PC-3 (cell line): ENCODE measurements around the gene ARHGAP18. TPM values are rescaled to one million over a fixed set of nuclear protein-coding genes. Genes with fewer than 3 reads are reported as not detected.
A peak's percentile ranks its signal among the peaks of the same experiment; 100 is the strongest.

Source experiments
- ATAC-seq: fragments of 200-7000 bp; cut with Tn5 transposase; 2 replicates; pipeline ENCODE4 v1.9.1; 2020; ENCODE audit warnings: mild to moderate bottlenecking, moderate library complexity
- BruUV-seq: library from RNA; stranded (reverse); fragments of 400-500 nt; replicated peaks from 2 replicates; lab custom pipeline; 2021; lab: Mats Ljungman, UMichigan
- CTCF ChIA-PET: fragments of 300-600 bp; sonication (Branson Sonifier 250); formaldehyde crosslinking; loops from one replicate; lab custom pipeline; 2022; ENCODE audit warnings: antibody characterized with exemption; lab: Charles Lee
- POLR2A ChIA-PET: fragments of 300-600 bp; sonication (Branson Sonifier 250); formaldehyde crosslinking; loops from one replicate; lab custom pipeline; 2022; ENCODE audit warnings: antibody characterized with exemption; ENCODE audit not compliant: unreplicated experiment; lab: Charles Lee
- DNase-seq: peaks from one replicate; pipeline ENCODE4 v3.0.0-alpha.2; 2015
- H2AFZ ChIP-seq: fragments of 300-600 bp; sonication (generic); 2 replicates; pipeline ENCODE4 v1.6.0; 2016; ENCODE audit warnings: antibody characterized with exemption, low read length
- H3F3A ChIP-seq: fragments of 300-600 bp; sonication (generic); one replicate; pipeline ENCODE4 v1.6.0; 2017; ENCODE audit warnings: antibody characterized with exemption, low read length, control low read depth, mild to moderate bottlenecking; ENCODE audit not compliant: unreplicated experiment
- H3K27ac ChIP-seq: fragments of 300-600 bp; sonication (generic); 2 replicates; pipeline ENCODE4 v1.5.1; 2016; ENCODE audit warnings: mild to moderate bottlenecking, low read length
- H3K27me3 ChIP-seq: fragments of 300-600 bp; sonication (generic); 2 replicates; pipeline ENCODE4 v1.6.1; 2016; ENCODE audit warnings: low read length, mixed read lengths
- H3K36me3 ChIP-seq: fragments of 300-600 bp; sonication (generic); 2 replicates; pipeline ENCODE4 v1.6.1; 2016; ENCODE audit warnings: low read depth, mixed run types, low read length, mixed read lengths
- H3K4me1 ChIP-seq: fragments of 300-600 bp; sonication (generic); 2 replicates; pipeline ENCODE4 v1.5.1; 2016; ENCODE audit warnings: low read length; ENCODE audit not compliant: insufficient read depth
- H3K4me2 ChIP-seq: fragments of 300-600 bp; sonication (generic); 2 replicates; pipeline ENCODE4 v1.6.0; 2016; ENCODE audit warnings: low read length
- H3K4me3 ChIP-seq: fragments of 300-600 bp; sonication (generic); 2 replicates; pipeline ENCODE4 v1.5.1; 2016; ENCODE audit warnings: mild to moderate bottlenecking, low read length, mixed read lengths
- H3K79me2 ChIP-seq: fragments of 300-600 bp; sonication (generic); 2 replicates; pipeline ENCODE4 v1.6.1; 2017; ENCODE audit warnings: low read length, mixed read lengths
- H3K9ac ChIP-seq: fragments of 300-600 bp; sonication (generic); 2 replicates; pipeline ENCODE4 v1.6.0; 2016; ENCODE audit warnings: mild to moderate bottlenecking, low read length
- H3K9me2 ChIP-seq: fragments of 300-600 bp; sonication (generic); replicated peaks from 2 replicates; pipeline ENCODE4 v1.6.1; 2016; ENCODE audit warnings: mixed run types, low read length, mixed read lengths
- H3K9me3 ChIP-seq: fragments of 300-600 bp; sonication (generic); 2 replicates; pipeline ENCODE4 v1.6.1; 2016; ENCODE audit warnings: low read length, mixed read lengths
- H4K20me1 ChIP-seq: fragments of 300-600 bp; sonication (generic); 2 replicates; pipeline ENCODE4 v1.6.1; 2016; ENCODE audit warnings: low read length, mixed read lengths
- CTCF ChIP-seq: fragments of 300-600 bp; sonication (generic); conservative IDR thresholded peaks from 2 replicates; pipeline ENCODE4 v1.5.1; 2017; ENCODE audit warnings: antibody characterized with exemption, low read depth, mild to moderate bottlenecking, low read length
- EZH2 ChIP-seq: fragments of 300-600 bp; sonication (generic); IDR thresholded peaks from one replicate; pipeline ENCODE4 v1.6.1; 2017; ENCODE audit warnings: antibody characterized with exemption, mild to moderate bottlenecking, low read length; ENCODE audit not compliant: unreplicated experiment
- EZH2phosphoT487 ChIP-seq: fragments of 300-600 bp; sonication (generic); IDR thresholded peaks from 2 replicates; pipeline ENCODE4 v1.6.1; 2018; ENCODE audit warnings: mild to moderate bottlenecking, antibody characterized with exemption, low read length, borderline replicate concordance
- intact Hi-C: fragments of 100-400 bp; cut with micrococcal nuclease; formaldehyde crosslinking; loops from 2 replicates; pipeline ENCODE4 v1.9.0; 2023
- total RNA-seq: library from RNA; depleted of rRNA; stranded (reverse); fragments of >200 nt; gene quantifications from 2 replicates; pipeline ENCODE4 v1.2.3, GENCODE V29; 2014

ARHGAP18 gene
- total RNA-seq, 1 experiment from 2014 or later: 5.9 TPM

DNA sequence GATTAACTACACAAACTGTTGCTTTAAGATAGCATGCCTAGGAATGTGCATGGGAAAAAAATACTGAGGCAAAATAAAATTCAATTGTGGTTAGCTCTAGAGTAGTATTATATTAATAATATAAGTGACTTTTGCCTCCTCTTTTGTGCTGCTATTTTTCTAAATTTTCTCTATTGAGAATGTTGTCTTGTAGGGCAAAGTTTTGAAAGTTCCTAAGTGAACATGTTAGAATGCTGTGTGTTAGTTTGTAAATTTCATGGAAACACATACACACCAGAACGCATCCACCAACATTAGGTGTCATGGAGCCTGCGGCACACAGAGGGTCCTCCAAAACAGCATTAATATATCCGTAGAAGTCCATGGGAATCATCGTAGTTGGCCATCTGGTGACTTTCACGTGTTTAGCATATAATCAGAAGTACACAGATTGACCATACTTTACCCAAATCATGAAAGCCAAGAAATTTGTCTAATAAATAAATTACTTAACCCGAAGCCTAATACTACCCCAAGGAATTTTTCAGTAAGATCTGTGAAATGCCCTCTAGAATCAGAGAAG is 25.6 kb downstream of the ARHGAP18 start:
- intact Hi-C loops: no loop called here
- no peak overlapping the region for H3K9ac ChIP-seq
- DNase-seq (no peak), ATAC-seq (no peak)
- peaks cover 18% of the 10 kb centered on the region for H3K4me1 ChIP-seq
- H3K4me2 ChIP-seq: peak overlapping the region; percentile 84
- no peaks in the 10 kb centered on the region for H3K36me3 ChIP-seq
- H3K9me2 ChIP-seq: no peaks in the 10 kb centered on the region
- ChIA-PET POLR2A (interaction anchor here (0.6 kb wide), 1 partner anchor 52 kb away, joined by 4 read pairs; no protein-coding TSS in a partner anchor), CTCF (interaction anchor here (0.7 kb wide), 1 partner anchor 206 kb away, joined by 3 read pairs; no protein-coding TSS in a partner anchor)
- TF ChIP-seq CTCF (no peak), EZH2phosphoT487 (no peak), EZH2 (no peak)
- no peaks in the 10 kb centered on the region for H3F3A ChIP-seq
- H2AFZ ChIP-seq: no peak overlapping the region
- H3K27me3 ChIP-seq: no peaks in the 10 kb centered on the region
- H3K9me3 ChIP-seq: no peaks in the 10 kb centered on the region
- peak overlapping the region; percentile 80 for H3K27ac ChIP-seq
- H3K79me2 ChIP-seq: 0 out of 2 replicates have a peak, but pooled peaks cover 4% of the 10 kb centered on the region
- no peaks in the 10 kb centered on the region for H4K20me1 ChIP-seq
- no peak overlapping the region; the same call in 1 of the 2 replicates for H3K4me3 ChIP-seq
- BruUV-seq: no TSS peak

- H3K4me3 ChIP-seq: peak overlapping the region; percentile 48
- no peaks in the 10 kb centered on the region for H4K20me1 ChIP-seq
- no peaks in the 10 kb centered on the region for H3K27me3 ChIP-seq
- no peaks in the 10 kb centered on the region for H3K9me2 ChIP-seq
- TF ChIP-seq EZH2: no peak
- no peak for TF ChIP-seq EZH2phosphoT487
- no peak for TF ChIP-seq CTCF
- peak overlapping the region; percentile 84 for H3K4me2 ChIP-seq
- intact Hi-C loops: no loop called here
- peaks cover 22% of the 10 kb centered on the region for H3K4me1 ChIP-seq
- no peaks in the 10 kb centered on the region for H3F3A ChIP-seq
- H3K9me3 ChIP-seq: no peaks in the 10 kb centered on the region
- ChIA-PET CTCF (interaction anchor here (0.7 kb wide), 1 partner anchor 207 kb away, joined by 3 read pairs; no protein-coding TSS in a partner anchor), POLR2A (interaction anchor here (0.6 kb wide), 2 partner anchors 52 to 587 kb away, joined by 4 to 6 read pairs; no protein-coding TSS in a partner anchor)
- H2AFZ ChIP-seq: peak overlapping the region; percentile 71
- no TSS peak for BruUV-seq
- peak; percentile 88 for DNase-seq
- ATAC-seq: peak; percentile 99
- H3K9ac ChIP-seq: peak overlapping the region; percentile 17
- H3K79me2 ChIP-seq: 0 out of 2 replicates have a peak, but pooled peaks cover 4% of the 10 kb centered on the region
- no peaks in the 10 kb centered on the region for H3K36me3 ChIP-seq
- H3K27ac ChIP-seq: peak overlapping the region; percentile 80
Measured at GRCh38 chr6:129683601-129684322, 26.2 kb downstream of the ARHGAP18 start.

DNA sequence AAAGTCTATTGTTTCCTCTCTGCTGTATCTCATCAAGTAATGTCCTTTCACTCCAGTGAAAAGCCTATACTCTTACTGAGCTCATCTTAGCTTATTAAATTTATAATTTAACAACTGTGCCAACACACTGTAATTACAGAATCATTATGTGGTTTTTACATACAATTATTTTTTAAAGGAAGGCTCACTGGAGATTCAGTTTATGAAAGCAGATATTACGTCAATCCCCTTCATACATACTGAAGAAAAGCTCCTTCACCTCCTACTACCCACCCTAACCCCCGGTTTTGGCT is 28.1 kb downstream of the ARHGAP18 start:
- POLR2A ChIA-PET: no interaction called here
- Histone ChIP-seq H3K4me2 (no peak overlapping the region), H3K4me1 (peaks cover 39% of the 10 kb centered on the region), H3K9me3 (no peaks in the 10 kb centered on the region), H3K27me3 (no peaks in the 10 kb centered on the region), H3K9me2 (no peaks in the 10 kb centered on the region), H2AFZ (no peak overlapping the region), H3K36me3 (no peaks in the 10 kb centered on the region), H3K79me2 (0 out of 2 replicates have a peak, but pooled peaks cover 7% of the 10 kb centered on the region), H3K9ac (no peak overlapping the region), H3F3A (no peaks in the 10 kb centered on the region), H3K27ac (no peak overlapping the region), H4K20me1 (no peaks in the 10 kb centered on the region), H3K4me3 (no peak overlapping the region)
- TF ChIP-seq CTCF (no peak), EZH2 (no peak), EZH2phosphoT487 (no peak)
- intact Hi-C loops: no loop called here
- no peak for ATAC-seq
- DNase-seq: no peak
- no TSS peak for BruUV-seq
- CTCF ChIA-PET: no interaction called here
